ENCODE data around the gene ACTR5. TPM values are rescaled to one million over a fixed set of nuclear protein-coding genes. Genes with fewer than 3 reads are reported as not detected.

Gene ACTR5
- total RNA-seq, 3 donors from 2014 or later = 6.0 to 8.1 (median 7.9) TPM

GRCh38 chr20:38774167-38774566, 25.9 kb downstream of the ACTR5 start:
- no peak overlapping the region for H3K4me3 ChIP-seq
- ATAC-seq = no peak
- peaks cover 11% of the 10 kb centered on the region for H3K36me3 ChIP-seq (ENCODE audit: low read depth)
- intact Hi-C loops (cut with DNase I, micrococcal nuclease) = no loop called here
- no peaks in the 10 kb centered on the region for H3K9me3 ChIP-seq
- TF ChIP-seq, protein P1, sequence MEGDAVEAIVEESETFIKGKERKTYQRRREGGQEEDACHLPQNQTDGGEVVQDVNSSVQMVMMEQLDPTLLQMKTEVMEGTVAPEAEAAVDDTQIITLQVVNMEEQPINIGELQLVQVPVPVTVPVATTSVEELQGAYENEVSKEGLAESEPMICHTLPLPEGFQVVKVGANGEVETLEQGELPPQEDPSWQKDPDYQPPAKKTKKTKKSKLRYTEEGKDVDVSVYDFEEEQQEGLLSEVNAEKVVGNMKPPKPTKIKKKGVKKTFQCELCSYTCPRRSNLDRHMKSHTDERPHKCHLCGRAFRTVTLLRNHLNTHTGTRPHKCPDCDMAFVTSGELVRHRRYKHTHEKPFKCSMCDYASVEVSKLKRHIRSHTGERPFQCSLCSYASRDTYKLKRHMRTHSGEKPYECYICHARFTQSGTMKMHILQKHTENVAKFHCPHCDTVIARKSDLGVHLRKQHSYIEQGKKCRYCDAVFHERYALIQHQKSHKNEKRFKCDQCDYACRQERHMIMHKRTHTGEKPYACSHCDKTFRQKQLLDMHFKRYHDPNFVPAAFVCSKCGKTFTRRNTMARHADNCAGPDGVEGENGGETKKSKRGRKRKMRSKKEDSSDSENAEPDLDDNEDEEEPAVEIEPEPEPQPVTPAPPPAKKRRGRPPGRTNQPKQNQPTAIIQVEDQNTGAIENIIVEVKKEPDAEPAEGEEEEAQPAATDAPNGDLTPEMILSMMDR (IDR thresholded peaks at IDR 0.05) = no peak
- H3K4me1 ChIP-seq (ENCODE audit: low read depth) = no peaks in the 10 kb centered on the region
- DNase-seq = no peak

DNA sequence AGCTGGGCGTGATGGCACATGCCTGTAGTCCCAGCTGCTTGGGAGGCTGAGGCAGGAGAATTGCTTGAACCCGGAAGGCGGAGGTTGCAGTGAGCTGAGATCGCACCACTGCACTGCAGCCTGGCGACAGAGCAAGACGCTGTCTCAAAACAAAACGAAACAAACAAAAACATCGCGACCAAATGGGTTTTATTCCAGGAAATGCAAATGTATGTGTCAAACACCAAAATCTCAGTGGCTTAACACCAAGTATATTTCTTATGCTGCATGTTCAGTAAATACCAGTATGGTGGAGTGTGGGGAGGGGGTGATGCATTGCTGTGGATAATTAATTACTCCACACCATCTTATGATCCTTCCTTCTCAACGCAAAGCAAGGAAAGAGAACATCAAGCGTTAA, 28.1 kb downstream of the ACTR5 start:
- H3K4me1 ChIP-seq (ENCODE audit: low read depth) = no peaks in the 10 kb centered on the region
- H3K36me3 ChIP-seq (ENCODE audit: low read depth) = peaks cover 6% of the 10 kb centered on the region
- no peak overlapping the region for H3K4me3 ChIP-seq
- no peaks in the 10 kb centered on the region for H3K9me3 ChIP-seq
- TF ChIP-seq, protein P1 (IDR thresholded peaks at IDR 0.05) = no peak
- DNase-seq (no peak), ATAC-seq (no peak)
- intact Hi-C loops (cut with DNase I, micrococcal nuclease) = no loop called here

DNA sequence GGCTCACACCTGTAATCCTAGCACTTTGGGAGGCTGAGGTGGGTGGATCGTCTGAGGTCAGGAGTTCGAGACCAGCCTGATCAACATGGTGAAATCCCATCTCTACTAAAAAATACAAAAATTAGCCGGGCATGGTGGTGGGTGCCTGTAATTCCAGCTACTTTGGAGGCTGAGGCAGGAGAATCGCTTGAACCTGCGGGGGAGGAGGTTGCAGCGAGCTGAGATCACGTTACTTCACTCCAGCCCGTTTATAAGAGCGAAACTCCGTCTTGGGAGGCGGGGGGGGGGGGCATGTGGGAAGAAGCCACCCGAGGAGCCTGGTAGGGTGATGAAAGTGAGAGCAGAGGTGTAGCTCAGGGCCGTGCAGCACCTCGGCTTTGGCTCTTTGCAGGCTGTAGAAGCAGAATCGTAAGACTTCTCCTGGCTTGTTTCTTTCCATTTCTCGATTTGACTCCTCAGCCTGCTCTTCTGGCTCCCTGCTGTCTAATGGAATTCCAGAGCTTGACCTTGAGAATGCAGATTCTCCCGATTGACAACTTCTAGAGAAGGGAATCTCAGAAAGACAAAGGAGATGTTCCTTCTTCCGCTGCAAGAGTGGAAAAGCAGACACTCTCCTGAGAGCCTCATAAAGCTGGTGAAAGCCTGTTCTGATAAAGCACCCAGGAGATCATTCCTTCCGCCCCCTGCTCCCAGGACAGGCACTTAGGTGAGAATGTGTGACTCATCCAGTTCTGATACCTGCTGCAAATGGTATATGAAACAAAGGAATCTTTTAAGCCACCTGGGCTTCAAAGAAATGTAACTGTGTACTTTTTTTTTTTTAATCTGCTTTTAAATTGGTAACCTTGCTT, 31.2 kb downstream of the ACTR5 start:
- no peak overlapping the region for H3K4me3 ChIP-seq
- intact Hi-C loops (cut with DNase I, micrococcal nuclease) = no loop called here
- H3K4me1 ChIP-seq (ENCODE audit: low read depth) = no peaks in the 10 kb centered on the region
- no peaks in the 10 kb centered on the region for H3K9me3 ChIP-seq
- ATAC-seq (peak; percentile 36), DNase-seq (no peak)
- H3K36me3 ChIP-seq (ENCODE audit: low read depth) = no peaks in the 10 kb centered on the region
- TF ChIP-seq, protein P1 (IDR thresholded peaks at IDR 0.05) = no peak

- H3K4me1 ChIP-seq (ENCODE audit: low read depth) = no peaks in the 10 kb centered on the region
- ATAC-seq (no peak), DNase-seq (no peak)
- no peaks in the 10 kb centered on the region for H3K9me3 ChIP-seq
- H3K4me3 ChIP-seq = no peak overlapping the region
- TF ChIP-seq, protein P1 (IDR thresholded peaks at IDR 0.05) = no peak
- intact Hi-C loops (cut with DNase I, micrococcal nuclease) = no loop called here
- no peaks in the 10 kb centered on the region for H3K36me3 ChIP-seq (ENCODE audit: low read depth)
Observed at GRCh38 chr20:38782275-38782674, 34.0 kb downstream of the ACTR5 start.

- Histone ChIP-seq H3K4me3 (no peak overlapping the region), H3K4me1 (ENCODE audit: low read depth) (no peaks in the 10 kb centered on the region), H3K36me3 (ENCODE audit: low read depth) (no peaks in the 10 kb centered on the region), H3K9me3 (no peaks in the 10 kb centered on the region)
- DNase-seq (no peak), ATAC-seq (no peak)
- intact Hi-C loops (cut with DNase I, micrococcal nuclease) = no loop called here
- TF ChIP-seq, protein P1 (IDR thresholded peaks at IDR 0.05) = no peak
Observed at GRCh38 chr20:38787870-38788269, 39.6 kb downstream of the ACTR5 start.

Data from mucosa of descending colon (tissue), 3 donors.